GM18861 (cell line): Measurements from ENCODE around the gene NFAM1.

Source experiments
- ATAC-seq: cut with Tn5 transposase; IDR thresholded peaks from one replicate; pipeline ENCODE4 v1.9.1; 2021; ENCODE audit not compliant: unreplicated experiment

The NFAM1 gene, protein sequence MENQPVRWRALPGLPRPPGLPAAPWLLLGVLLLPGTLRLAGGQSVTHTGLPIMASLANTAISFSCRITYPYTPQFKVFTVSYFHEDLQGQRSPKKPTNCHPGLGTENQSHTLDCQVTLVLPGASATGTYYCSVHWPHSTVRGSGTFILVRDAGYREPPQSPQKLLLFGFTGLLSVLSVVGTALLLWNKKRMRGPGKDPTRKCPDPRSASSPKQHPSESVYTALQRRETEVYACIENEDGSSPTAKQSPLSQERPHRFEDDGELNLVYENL

DNA sequence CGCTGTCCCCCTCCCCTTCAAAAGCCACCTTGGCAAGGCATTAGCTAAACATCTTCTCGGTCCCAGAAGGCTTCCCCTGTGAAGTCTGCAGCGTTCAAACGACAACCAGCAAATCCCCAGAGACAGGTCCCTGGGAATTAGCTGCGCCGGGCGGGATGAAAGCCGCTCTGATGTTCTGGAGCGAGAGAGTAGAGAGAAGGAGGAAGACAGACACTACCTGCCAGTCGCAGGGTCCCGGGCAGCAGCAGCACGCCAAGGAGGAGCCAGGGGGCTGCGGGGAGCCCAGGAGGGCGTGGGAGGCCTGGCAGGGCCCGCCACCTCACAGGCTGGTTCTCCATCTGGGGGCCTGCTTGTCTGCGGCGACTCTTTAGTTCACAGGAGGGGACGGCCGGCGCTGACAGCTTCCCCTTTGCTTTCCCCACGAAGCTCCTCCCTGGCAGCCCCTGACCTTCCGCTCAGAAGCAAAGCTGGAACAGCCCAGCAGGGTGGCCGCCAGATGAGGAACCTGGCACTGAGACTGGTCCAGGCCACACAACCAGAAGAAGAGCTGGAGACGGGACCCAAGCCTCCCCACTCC lies at the start of gene NFAM1:
Gene NFAM1, minus strand, starts transcription at position 384 of the 577 bp plus-strand sequence. Its CDS starts 46 bp downstream, at position 338.
- ATAC-seq = no peak

DNA sequence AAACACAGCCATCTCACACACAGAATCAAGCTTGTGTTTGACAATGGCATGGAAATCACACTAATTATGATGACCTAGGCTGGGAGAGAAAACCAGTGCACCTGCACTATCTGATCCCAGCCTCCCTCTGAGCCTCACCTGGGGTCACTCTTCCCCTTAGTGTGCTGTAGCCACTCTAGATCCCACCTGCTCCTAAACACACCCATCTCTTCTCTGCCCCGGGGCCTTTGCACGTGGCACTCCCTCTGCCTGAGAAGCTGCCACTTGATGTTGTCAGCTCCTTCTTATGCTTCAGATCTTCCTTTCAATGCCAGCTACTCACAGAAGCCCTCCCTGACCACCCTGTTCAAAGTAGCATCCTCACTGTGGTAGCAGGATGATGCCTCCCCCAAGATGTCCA lies 42.9 kb upstream of the NFAM1 start:
- ATAC-seq = no peak

DNA sequence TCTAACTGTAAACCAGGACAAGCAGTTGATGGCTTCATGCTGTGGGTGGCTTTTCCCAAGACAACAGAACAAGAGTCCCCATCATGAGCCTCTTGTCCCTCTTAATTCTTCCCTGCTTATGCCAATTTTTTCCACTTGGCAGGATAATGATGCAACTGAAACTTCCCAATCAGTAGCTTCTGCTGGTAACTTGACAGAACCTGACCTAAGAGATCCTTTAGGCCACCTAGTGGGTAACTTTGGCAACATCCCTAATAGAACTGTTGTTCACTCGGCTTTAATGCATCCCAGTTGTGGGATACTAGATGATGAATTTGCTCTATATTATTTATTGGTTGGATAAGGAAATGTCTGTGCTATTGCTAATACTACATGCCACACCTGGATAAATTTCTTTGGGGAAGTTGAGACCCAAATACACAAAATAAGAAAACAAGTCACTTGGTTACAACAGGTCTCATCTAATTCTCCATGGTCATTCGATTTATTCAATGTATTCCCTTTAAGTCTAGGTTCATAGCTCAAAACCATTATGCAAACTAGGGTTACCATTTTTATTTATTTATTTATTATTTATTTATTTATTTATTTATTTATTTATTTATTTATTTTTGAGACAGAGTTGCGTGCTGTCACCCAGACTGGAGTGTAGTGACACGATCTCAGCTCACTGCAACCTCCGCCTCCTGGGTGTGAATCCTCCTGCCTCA lies 41.4 kb upstream of the NFAM1 start:
- ATAC-seq = no peak

DNA sequence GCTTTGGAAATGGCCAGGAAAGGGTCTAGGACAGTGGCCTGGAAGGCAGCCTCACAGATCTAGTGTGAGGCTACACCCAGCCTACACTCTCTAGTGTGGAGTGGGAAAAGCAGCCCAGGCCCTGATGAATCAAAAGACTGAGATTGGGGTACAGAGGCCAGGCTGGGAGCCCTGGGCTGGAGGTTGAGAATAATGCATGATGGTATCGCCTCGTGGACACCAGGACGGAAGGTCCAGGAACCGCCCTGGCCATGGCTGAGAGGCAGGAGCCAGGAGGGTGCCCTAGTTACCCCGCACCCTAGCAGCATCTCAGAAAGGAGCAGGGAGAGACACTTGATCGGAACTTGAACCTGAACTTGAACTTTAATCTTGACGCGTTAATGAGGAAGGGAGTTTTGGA lies 40.5 kb upstream of the NFAM1 start:
- ATAC-seq = no peak

DNA sequence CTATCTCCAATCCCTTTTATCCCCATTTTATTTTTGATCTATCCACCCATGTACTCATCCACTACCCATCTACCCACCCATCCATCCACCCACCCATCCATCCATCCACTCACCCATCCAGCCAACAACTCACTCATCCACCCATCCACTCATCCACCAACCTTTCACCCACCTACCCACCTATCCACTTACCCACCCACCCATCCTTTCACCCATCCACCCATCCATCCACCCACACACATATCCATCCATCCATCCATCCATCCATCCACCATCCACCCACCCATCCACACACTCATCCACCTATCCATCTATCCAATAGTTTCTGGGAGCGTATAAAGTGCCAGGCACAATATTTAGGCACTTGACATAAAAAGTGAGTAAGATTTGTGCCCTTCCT lies 39.2 kb upstream of the NFAM1 start:
- no peak for ATAC-seq

DNA sequence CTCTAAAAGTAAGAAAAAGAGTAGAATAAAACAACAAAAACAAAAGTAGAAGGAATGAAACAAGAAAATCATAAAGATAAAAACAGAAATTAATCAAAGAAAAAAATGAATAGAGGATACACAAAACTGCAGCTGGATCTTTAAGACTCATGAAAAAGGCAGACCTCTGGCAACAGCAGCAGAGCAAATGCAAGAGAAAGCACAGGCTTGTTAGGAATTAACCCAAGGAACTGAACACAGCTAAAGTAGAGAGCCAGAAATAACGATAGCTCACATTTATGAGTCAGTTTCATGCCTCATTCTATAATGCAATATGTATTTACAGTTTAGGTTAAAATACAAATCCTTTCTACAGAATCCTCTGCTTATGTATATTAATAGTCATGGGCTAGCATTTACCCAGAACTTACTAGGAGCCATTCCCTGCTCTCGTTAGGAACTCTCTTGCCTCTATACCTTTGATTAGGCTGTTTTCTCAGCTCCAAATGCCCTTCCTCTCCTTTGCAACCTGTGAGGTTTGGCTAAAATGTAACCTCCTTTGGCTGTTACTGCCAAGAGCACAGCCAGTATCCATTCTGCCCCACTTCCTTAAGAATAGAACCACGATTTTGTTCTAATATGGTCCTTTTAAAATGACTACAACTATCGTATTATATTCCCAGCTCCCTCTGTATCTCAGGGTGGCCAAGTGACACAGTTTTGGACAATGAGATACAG lies 38.3 kb upstream of the NFAM1 start:
- ATAC-seq = no peak

DNA sequence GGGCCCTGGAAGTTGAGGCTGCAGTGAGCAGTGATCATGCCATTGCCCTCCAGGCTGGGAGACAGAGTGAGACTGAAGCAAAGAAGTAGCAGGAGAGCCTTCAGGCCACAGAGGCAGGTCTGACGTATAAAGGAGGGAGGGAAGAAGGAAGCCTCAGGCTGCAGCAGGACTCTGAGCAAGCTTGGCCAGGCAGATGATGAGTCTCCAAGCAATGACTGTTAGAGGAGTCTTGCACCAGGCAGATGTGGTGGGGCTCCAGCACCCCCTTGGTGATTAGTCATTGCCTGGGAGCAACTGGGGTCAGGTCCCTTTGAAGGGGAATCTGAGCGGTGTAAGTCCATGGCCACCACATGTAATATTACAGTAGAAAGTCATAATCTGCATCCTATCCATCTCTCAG lies 36.6 kb upstream of the NFAM1 start:
- no peak for ATAC-seq

DNA sequence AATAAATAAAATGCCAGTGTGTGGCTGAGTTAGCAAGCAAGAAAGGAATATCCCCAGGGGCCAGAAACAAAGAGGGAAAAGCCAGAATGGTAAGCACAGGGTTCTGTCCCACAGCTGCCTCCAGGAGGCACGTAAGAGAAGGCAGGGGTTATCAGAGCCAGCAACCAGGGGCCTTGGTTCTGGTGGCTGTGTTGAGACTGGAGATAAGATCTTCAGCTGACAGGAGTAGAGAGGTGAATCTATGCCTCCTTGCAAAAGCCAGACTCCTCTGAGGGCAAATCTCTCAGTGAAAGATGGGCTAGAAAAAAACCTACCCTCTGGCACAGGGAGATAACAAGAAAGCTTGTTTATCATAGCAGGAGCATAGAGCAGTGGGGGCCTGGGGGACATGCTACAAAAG lies 29.8 kb upstream of the NFAM1 start:
- ATAC-seq = no peak

DNA sequence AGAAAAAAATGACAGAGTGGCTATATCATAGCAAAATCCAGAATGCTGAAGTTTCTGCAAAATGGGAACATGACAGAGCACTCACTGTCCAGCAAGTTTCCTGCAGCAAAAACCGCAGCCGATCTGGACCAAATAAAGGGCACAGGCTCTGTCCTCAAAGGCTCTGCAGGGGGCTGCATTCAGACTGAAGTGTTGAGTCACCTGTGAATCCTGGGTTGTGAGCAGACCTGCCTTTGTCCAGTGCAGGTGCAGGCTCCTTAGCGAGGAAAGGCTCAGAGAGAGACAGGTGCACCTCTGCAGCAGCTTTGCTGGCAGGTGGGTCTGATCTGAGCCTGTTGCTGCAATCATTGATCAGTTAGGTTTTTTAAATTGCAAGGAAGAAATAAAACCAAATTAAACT lies 29.3 kb upstream of the NFAM1 start:
- ATAC-seq = no peak

DNA sequence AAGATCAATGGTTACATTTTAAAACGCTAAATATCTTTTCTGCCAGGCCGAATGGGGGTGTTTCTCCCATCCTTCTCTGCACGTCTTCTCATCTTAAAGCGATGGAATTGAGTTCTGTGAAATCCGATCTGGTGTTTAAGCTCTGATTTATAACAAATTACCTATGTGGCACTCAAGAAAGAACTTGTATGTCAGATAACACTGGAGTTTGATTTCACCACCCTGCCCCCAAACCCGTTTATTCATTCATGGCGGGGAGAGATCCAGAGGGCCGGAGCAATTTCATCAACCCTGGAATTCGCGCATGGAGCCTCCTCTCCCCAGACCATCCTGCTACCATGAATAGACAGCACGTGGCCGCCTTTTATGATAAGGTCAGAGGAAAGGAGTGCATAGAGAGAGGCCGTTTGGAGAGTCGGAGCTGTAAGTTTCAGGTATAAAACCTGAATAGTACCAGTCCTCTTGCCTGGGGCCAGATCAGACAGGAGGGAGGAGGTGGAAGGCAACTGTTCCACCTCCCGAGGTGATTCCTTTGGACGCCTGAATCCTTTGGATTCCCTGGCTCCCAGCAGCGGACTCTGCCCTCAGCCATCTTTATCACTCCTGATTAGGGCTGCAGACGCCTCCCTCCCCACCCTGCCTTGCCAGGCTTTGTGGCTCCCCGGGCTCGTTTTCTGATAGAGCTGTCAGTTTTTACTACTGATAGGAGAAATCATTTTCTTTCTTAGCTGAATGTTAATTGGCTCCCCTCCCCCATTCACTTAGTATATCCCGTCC lies 27.3 kb upstream of the NFAM1 start:
- ATAC-seq = no peak

DNA sequence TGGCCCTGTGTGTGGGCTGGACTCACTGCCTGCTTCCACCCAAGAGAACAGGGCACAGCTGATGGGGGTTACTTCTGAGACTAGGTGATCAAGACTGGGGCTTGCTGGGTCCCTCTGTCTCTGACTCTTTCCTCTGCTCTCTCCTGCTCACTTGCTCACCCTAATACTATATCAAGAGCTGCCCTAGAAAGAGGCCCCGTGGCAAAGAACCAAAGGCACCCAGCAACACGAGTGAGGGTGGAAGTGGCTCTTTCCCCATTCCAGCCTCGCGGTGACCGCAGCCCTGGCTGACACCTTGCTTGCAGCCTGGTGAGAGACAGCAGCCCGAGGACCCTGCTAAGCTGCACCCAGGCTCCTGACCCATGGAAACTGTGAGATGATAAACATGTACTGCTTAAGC lies 20.7 kb upstream of the NFAM1 start:
- ATAC-seq = no peak

DNA sequence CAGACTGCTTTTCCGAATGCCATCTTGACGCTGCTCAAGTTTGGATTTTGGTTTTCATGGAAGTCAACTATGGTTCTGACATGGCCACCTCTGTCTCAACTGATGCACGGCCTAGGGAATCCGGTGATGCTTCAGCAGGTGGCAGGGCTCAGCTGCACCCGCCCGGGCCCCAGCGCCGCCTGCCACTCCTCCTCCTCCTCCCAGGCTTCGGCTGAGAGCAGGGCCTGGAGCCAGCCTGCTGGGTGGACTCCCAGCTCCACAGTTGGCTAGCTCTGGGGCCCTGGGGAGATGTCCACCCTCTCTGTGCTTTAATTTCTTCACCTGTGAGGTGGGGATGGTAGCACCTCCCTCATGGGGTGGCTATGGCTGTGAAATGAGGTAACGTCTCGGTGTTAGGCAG lies 20.3 kb upstream of the NFAM1 start:
- ATAC-seq = no peak

DNA sequence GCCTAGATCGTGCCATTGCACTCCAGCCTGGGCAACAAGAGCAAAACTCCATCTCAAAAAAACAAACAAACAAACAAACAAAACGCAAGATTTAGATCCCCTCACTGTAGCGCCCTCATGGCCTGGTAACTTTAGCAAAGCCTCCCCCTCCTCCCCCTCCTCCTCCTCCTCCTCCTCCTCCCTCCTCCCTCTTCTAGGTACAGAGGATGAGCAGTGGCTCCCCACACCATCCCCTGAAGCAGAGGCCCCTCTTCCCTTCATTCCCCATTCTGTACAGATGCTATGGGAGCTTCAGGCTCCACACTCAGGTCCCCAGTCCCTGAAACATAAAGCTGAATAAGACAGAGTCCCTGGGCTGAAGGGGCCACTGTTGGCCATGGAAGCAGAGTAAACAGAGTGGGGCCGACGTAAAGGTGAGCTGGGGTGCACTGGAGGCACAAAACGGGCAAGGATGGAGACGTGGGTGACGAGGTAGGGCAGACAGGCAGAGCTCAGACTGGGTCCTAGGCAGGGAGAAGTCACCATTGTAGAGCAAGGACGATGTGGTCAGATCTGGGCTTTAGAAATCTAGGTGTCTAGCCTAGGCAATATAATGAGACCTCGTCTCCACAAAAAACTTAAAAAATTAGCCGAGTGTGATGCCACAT lies 19.4 kb upstream of the NFAM1 start:
- ATAC-seq = no peak

DNA sequence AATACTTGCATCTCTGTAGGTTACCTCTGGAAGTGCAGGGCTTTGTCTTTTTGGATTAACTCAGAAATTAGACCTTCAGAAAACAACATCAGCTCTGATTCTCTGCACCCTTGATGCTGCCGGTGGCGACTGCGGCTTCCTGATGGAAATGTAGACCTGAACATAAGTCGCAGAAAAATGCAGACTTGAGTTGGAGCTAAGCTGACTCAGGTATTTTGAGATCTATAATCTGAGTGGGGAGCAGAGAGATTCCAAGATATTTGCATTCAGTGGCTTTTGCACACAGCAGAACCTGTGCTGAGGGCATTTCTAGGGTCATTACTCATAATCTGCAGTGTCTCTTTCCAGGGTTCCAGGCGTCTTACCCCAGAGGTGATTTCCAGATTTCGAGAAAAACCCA lies 18.7 kb upstream of the NFAM1 start:
- ATAC-seq = no peak

DNA sequence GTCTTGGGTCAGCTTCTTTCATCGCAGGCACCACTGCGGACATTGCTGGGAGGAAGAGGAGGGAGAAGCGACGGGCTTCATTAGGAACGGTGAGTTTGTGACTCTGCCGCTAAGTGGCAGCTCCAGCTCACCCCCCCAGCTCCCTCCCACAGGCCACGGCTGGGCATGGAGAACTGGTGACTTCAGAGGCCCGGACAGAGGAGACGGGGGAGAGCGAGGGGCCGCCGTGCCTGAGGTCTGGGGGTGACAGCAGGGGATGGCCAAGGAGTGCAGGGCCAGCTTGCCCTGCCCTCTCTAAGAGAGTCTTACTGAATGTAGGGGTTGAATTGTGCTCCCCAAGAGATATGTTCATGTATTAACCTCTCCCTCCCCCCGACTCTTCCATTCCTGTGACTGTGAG lies 13.9 kb upstream of the NFAM1 start:
- no peak for ATAC-seq

DNA sequence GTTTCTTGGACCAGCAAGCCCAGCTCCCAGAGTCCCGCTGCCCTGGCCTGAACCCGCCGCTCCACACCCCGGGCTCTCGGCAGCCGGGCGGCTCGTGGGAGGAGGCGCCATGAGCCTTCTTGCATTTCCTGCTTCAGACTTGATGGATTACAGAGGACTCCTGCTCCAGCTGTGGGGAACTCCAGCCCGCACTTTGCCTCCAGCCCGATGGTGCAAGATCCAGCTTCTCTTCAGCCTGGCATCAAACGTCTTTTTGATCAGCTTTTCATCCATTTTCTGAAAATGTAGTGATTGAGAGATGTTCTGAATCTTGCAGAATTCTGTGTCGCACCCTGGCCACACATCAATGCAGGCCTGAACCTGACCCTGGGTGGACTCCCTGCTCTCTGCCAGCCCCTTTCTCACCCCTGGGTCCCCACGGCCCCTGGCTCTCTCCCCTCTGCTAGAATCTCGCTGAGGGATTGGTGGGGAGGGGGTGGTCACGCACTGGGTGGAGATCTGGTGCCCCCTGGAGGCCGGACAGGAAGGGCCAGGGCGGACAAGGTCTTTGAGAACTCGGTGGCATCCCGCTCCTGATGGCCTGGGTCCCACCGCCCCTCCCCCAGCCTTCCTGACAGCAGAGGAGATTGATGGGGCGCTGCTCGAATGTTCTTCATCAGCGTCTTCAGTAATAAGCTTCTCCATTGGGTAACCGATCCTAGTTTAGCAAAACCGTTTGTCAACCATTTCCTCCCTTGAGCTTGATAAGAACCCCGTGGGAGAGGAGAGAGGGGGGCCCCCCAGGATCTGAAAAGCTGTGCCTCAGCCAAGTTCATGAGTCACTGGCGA lies 12.1 kb upstream of the NFAM1 start:
- no peak for ATAC-seq

DNA sequence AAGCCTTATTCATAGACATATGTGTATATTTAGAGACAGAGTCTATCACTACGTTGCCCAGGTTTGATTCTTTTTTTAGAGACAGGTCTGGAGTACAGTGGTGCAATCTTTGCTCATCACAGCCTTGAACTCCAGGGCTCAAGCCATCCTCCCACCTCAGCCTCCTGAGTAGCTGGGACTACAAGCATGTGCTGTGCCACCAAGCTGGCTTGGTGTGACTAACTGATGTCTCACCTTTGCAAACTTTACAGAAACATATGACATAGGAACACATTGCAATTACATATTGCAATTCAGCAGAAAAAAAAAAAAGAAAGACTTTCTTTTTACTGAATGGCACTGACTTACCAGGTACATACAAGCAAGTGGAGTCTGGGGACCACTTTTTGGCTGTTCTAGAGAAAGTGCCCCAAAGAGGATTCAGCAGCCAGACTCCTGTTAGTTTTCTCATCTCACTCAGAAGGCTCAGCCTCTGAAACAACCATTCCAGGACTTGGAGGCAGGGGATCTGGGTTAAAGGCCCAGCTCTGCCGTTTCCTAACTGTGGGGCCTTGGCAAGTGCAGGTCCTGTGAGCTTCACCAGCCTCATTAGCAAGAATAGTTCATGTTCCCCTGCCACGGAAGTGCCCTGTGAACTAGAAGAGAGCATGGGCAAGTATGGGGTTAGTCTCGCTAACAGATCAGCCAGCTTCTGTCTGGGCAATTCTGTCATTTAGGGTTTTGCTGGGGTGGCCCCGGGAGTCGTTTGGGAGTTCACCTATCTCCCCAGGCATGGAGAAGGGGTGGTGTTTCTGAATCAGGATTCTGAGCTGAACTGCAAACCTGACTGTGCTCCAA lies 11.3 kb upstream of the NFAM1 start:
- ATAC-seq = no peak

DNA sequence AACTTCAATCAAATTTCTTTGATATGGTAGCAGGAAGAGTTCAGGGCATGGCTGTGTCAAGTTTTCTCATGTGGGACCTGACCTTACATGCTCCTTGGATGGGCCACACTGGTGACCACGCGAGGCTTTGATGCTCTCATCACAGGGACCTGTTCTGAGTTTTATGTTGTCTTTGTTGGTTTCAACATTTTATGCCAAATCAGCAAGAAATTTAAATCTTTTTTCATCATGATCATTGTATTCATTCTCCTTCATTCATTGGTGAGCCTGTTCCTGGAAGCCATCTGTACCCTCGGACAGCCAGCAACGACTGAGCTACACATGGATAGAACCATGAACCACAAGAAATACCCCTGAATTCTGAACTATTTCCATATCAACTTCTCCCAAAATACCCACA lies 10.5 kb upstream of the NFAM1 start:
- no peak for ATAC-seq

DNA sequence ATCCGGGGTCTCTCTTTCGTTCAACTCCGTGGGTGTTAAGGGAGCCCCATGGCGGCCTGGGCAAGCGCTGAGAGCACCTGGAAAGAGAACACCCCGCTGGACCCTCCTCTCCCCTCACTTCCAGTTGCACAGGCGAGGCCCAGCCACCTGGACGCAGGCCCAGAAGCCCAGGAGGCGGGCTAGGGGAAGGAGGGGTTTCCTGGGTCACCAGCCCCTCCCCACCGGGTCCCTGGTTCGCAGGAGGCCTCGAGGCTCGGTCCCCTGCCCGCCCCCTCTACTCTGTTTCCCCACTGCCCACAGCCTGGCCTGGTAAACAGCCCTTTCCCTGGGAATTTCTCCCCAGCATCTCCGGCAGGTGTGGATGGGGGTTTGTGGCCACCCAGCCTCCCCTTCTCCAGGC lies 8.5 kb upstream of the NFAM1 start:
- ATAC-seq = no peak
